Pancreas (tissue), 10 donors: ENCODE results near the gene TEDC1. TPM values are rescaled to one million over a fixed set of nuclear protein-coding genes. Genes with fewer than 3 reads are reported as not detected.

Source experiments
- ATAC-seq, 4 donors: fragments of 200-7000 bp; cut with Tn5 transposase; one replicate each; pipeline versions ENCODE4 v1.8.0 to v1.9.1; 2020; ENCODE audit warnings: mild to moderate bottlenecking in 4 of 4, moderate library complexity in 4 of 4
- DNase-seq, 6 donors: peaks; one replicate each; pipeline ENCODE4 v3.0.0-alpha.2; 2020
- FAIRE-seq: peaks from 2 replicates; lab custom pipeline; 2012; peaks lifted over from hg19 to GRCh38; lab: Jason Lieb, UNC
- H3K27ac ChIP-seq, 4 donors: fragments of 200-600 bp; sonication (generic); 1 replicate in 3 of 4; 2 replicates in 1 of 4; pipeline versions ENCODE4 v1.5.0 to v1.8.0; 2020
- H3K27me3 ChIP-seq, 4 donors: fragments of 200-600 bp; one replicate each; pipeline ENCODE4 v1.8.0; 2021
- H3K36me3 ChIP-seq, 3 donors: fragments of 200-600 bp; sonication (generic) in 1 of 3; one replicate each; pipeline versions ENCODE4 v1.5.0 to v1.8.0; 2020 to 2021
- H3K4me1 ChIP-seq, 3 donors: fragments of 200-600 bp; one replicate each; pipeline ENCODE4 v1.8.0; 2021
- H3K4me3 ChIP-seq, 4 donors: fragments of 200-600 bp; sonication (generic) in 2 of 4; one replicate each; pipeline versions ENCODE4 v1.5.0 to v1.8.0; 2020 to 2021
- H3K9me3 ChIP-seq, 4 donors: fragments of 200-600 bp; one replicate each; pipeline ENCODE4 v1.8.0; 2021
- WGBS, 2 donors: extraction: QIAGEN DNeasy Blood & Tissue Kit; methylation state at CpG; one replicate each; pipeline ENCODE4 v1.1.7; 2013; 5-methylcytosine and 5-hydroxymethylcytosine counted together
- intact Hi-C, 3 donors: fragments of 100-400 bp; cut with DNase I; formaldehyde crosslinking; loops; one replicate each; pipeline versions ENCODE4 v1.11.1 to v1.14.2; 2022
- polyA plus RNA-seq, 2 donors: library from polyadenylated mRNA; stranded (reverse); fragments of 200-250 nt; gene quantifications; one replicate each; pipeline ENCODE4 v1.2.3, GENCODE V29; 2013
- total RNA-seq, 6 donors: library from RNA; stranded (reverse); fragmentation: NEBNext Ultra II Directional in 4 of 6; extraction: Animal tissue kit (Norgen Biotek cat#: 25700) in 4 of 6; gene quantifications; one replicate each; pipeline versions ENCODE4 v1.2.1 to v1.2.4, GENCODE V29; 2021 to 2023
- TF ChIP-seq, protein P1 (sequence below), 4 donors: fragments of 200-600 bp; sonication (generic) in 3 of 4; IDR thresholded peaks; one replicate each; pipeline versions ENCODE4 v1.5.0 to v1.8.0; 2021; ENCODE audit warnings: antibody characterized with exemption in 4 of 4
- donor health status: healthy with polysubstance abuse.
- donor health status: DM: no; HTN: no; CAD: no; lungs with moderate emphysema.
- donor health status: DM: no; HTN: no; CAD: no.
- donor health status: control.
- donor health status: control.
- donor health status: Bipolar disorder and iron deficiency.
- donor health status: DM: yes; HTN: yes; CAD: no.
- donor health status: DM: no; HTN: no; CAD: no.
- donor health status: DM: no; HTN: no; CAD: no.
- donor health status: DM: yes; HTN: yes; CAD: no.

TEDC1 gene
- total and polyA plus RNA-seq, 8 donors = 2.0 to 21.5 (median 4.0) TPM

DNA sequence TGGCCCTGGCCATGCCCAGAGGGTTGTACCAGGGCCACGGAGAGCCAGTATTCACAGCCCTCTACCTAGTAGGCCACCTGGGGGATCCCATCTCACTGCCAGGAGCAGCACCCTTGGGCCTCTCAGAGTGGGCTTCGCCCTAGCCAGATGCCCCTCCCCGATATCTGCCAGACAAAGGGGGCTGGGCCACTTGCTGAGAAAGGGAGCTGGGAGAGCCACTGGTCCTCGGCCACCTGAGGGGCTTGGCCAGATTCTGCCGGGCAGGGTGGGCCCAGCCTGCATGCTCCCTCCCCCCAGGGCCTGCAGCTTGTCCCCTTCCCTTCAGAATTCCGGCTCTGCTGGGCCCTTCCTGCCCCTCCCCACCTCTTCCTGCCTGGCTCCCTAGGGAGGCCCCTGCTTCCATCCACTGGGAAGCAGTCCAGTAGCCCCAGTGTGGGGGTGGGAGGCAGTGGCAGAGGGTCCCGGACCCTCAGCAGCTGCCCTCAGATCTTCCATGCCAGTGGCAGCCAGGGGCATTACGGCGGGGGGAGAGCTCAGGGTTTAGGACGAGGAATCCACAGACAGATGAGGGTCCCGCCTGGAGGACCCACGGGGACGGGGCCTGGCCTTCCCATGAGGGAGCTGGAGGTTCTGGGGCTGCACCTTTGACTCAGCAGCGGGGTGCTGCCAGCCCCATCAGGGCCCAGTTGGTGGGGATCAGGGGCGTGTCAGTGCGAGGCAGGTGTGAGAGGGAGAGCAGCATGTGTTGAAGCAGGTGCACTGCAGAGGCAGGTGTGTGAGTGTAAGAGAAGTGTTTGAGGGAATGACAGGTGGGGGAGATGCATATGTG lies 14.0 kb upstream of the TEDC1 start:
- H3K9me3 ChIP-seq = no peaks in the 10 kb centered on the region
- peaks cover 0 to 4% (median 0%) of the 10 kb centered on the region in 4 donors for H3K27me3 ChIP-seq
- peak overlapping the region; percentile 66 to 83 (median 74) for H3K27ac ChIP-seq
- DNase-seq = no peak
- H3K4me3 ChIP-seq = peak overlapping the region in 2 of 4 donors; percentile 65
- no peaks in the 10 kb centered on the region for H3K36me3 ChIP-seq
- peaks cover 15 to 43% (median 23%) of the 10 kb centered on the region in 3 donors for H3K4me1 ChIP-seq
- 50 to 53% methylated on average over 16 of the region's 16 CpGs for WGBS, 2 donors
- intact Hi-C loops = no loop called here
- FAIRE-seq = no peak
- TF ChIP-seq, protein P1, sequence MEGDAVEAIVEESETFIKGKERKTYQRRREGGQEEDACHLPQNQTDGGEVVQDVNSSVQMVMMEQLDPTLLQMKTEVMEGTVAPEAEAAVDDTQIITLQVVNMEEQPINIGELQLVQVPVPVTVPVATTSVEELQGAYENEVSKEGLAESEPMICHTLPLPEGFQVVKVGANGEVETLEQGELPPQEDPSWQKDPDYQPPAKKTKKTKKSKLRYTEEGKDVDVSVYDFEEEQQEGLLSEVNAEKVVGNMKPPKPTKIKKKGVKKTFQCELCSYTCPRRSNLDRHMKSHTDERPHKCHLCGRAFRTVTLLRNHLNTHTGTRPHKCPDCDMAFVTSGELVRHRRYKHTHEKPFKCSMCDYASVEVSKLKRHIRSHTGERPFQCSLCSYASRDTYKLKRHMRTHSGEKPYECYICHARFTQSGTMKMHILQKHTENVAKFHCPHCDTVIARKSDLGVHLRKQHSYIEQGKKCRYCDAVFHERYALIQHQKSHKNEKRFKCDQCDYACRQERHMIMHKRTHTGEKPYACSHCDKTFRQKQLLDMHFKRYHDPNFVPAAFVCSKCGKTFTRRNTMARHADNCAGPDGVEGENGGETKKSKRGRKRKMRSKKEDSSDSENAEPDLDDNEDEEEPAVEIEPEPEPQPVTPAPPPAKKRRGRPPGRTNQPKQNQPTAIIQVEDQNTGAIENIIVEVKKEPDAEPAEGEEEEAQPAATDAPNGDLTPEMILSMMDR (IDR thresholded peaks at IDR 0.05) = no peak
- ATAC-seq = no peak

DNA sequence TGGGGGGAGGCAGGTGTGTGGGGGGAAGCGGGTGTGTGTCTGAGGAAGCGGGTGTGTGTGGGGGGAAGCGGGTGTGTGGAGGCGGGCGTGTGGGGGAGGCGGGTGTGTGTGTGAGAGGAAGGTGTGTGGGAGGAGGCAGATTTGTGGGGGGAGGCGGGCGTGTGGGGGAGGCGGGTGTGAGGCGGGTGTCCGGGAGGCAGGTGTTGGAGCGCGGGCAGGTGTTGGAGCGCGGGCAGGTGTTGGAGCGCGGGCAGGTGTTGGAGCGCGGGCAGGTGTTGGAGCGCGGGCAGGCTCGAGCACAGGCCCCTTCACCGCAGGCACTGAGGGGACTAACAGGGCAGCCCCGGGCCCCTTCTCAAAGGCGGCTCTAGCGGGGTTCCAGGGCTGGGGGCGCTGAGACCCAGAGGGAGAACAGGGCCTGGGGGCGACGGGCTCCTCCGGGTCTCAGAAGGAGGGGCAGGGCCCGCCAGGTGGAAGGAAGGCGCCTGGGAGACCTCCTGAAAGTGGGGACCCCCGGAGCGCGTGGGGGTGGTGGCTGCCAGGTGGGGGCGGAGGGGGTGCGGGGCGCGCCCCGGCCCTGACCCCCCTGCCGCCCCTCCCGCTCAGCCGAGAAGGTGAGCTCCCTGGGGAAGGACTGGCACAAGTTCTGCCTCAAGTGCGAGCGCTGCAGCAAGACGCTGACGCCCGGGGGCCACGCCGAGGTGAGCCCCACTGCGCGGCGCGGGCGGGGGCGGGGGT lies 13.2 kb upstream of the TEDC1 start:
- DNase-seq (no peak), ATAC-seq (no peak), FAIRE-seq (no peak)
- H3K4me1 ChIP-seq = peaks cover 16 to 43% (median 31%) of the 10 kb centered on the region in 3 donors
- TF ChIP-seq, protein P1 (IDR thresholded peaks at IDR 0.05) = no peak
- H3K36me3 ChIP-seq = no peaks in the 10 kb centered on the region
- H3K27me3 ChIP-seq = peaks cover 0 to 4% (median 0%) of the 10 kb centered on the region in 4 donors
- intact Hi-C loops = no loop called here
- H3K9me3 ChIP-seq = no peaks in the 10 kb centered on the region
- H3K27ac ChIP-seq = no peak overlapping the region
- WGBS, 2 donors = 31 to 38% methylated on average over 31 to 55 of the region's 56 CpGs
- no peak overlapping the region for H3K4me3 ChIP-seq

DNA sequence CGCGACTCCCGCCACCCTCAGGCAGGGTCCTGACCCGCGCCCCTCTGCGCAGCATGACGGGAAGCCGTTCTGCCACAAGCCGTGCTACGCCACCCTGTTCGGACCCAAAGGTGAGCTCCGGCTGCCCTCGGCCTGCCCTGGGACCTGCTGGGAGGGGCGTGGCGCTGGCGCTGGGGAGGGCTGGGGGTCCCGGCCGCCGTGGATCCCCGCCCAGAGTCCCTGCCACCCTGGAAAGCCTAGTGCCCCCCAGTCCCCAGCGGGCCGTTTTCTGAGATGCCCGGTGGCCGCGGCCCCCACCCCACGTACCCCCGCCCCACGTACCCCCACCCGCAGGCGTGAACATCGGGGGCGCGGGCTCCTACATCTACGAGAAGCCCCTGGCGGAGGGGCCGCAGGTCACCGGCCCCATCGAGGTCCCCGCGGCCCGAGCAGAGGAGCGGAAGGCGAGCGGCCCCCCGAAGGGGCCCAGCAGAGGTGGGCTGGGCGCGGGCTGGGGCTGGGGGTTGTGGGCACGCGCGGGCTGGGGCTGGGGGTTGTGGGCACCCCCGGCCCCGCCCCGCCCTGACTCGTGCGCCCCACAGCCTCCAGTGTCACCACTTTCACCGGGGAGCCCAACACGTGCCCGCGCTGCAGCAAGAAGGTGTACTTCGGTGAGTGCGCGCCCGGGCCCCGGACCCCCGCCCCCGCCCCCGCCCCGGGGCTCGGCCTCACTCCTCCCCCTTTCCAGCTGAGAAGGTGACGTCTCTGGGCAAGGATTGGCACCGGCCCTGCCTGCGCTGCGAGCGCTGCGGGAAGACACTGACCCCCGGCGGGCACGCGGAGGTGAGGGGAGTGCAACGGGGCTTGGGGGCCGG lies 12.4 kb upstream of the TEDC1 start:
- no peaks in the 10 kb centered on the region for H3K36me3 ChIP-seq
- intact Hi-C loops = no loop called here
- H3K4me1 ChIP-seq = peaks cover 11 to 41% (median 31%) of the 10 kb centered on the region in 3 donors
- H3K9me3 ChIP-seq = no peaks in the 10 kb centered on the region
- H3K27ac ChIP-seq = no peak overlapping the region
- 43 to 44% methylated on average over 44 to 81 of the region's 81 CpGs for WGBS, 2 donors
- TF ChIP-seq, protein P1 (IDR thresholded peaks at IDR 0.05) = no peak
- H3K4me3 ChIP-seq = no peak overlapping the region
- DNase-seq (no peak), FAIRE-seq (no peak), ATAC-seq (no peak)
- peaks cover 0 to 4% (median 0%) of the 10 kb centered on the region in 4 donors for H3K27me3 ChIP-seq

DNA sequence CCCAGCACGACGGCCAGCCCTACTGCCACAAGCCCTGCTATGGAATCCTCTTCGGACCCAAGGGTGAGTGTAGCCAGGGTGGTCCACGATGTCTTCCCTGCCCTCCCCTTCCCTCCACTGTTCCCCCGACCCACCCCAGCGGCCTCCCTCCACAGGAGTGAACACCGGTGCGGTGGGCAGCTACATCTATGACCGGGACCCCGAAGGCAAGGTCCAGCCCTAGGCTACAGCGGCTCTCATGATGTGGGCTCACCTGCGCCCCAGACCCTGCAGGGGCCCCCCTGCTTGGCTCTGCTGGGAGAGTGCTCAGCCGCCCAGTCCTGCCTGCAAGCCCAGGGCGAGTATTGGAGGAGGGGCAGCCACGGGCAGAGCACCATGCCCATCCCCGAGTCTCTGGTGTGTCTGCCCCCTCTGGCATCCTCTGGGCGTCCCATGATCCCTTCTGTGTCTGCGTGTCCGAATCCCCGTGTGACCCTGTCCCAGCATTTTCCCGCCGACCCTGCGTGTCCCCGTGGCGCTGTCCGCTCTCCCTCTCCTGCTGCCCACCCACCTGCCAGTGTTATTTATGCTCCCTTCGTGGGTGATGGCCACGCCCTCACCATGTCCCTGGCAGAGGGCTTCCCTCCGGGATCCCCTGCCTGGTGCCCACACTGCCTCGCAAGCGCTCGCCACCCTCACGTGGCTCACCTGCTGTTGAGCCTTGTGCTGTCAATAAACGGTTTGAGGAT lies 11.5 kb upstream of the TEDC1 start:
- TF ChIP-seq, protein P1 (IDR thresholded peaks at IDR 0.05) = no peak
- 51 to 56% methylated on average over 34 of the region's 34 CpGs for WGBS, 2 donors
- intact Hi-C loops = no loop called here
- Histone ChIP-seq H3K4me3 (no peak overlapping the region), H3K36me3 (no peaks in the 10 kb centered on the region), H3K27ac (no peak overlapping the region), H3K27me3 (peaks cover 0 to 4% (median 0%) of the 10 kb centered on the region in 4 donors), H3K4me1 (peaks cover 8 to 38% (median 31%) of the 10 kb centered on the region in 3 donors), H3K9me3 (no peaks in the 10 kb centered on the region)
- no peak for DNase-seq
- no peak for ATAC-seq
- no peak for FAIRE-seq
